Stimulated activated CD4-positive, alpha-beta T cell treated with anti-CD3 and anti-CD28 coated beads, Interleukin-4, amount 100 ng/mL, for 24 hours (primary cell): ENCODE results near the gene B3GAT1.

ENCODE experiments used
- DNase-seq: peaks from one replicate; pipeline ENCODE4 v3.0.0-alpha.2; 2020

The B3GAT1 gene

DNA sequence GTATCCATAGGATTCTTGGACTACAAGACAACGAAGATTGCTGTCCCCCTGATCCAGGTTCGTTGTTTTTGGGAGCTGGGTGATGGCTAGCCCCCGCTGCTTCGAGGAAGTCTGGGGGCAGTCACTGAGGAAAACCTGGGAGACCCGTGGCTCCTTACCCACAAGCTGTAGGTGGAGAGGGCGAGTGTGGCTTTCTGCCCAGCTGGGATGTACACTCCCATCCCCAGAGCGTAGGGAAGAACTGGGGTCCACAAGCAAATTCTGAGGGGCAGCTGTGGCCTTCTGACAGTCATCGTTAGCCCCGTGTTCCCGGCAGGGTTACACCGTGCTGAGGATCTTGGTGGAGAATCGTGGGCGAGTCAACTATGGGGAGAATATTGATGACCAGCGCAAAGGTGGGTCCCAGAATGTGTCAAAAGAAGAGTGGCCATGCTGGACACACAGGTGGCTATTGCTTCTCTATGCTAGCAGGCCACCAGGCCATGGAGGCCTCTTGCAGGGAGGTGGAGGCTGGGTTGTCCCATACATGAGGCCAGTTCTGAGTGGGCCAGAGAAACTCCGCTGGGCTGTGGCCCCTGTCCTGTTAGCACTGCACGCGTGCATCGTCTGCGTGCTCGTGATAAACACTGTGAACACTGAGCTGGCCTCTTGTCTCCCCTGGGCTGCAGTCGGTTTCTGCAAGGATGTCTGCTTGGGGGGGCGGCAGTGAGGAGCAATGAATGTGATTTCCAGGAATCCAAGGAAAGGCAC is 40.4 kb downstream of the B3GAT1 start:
- no peak for DNase-seq

DNA sequence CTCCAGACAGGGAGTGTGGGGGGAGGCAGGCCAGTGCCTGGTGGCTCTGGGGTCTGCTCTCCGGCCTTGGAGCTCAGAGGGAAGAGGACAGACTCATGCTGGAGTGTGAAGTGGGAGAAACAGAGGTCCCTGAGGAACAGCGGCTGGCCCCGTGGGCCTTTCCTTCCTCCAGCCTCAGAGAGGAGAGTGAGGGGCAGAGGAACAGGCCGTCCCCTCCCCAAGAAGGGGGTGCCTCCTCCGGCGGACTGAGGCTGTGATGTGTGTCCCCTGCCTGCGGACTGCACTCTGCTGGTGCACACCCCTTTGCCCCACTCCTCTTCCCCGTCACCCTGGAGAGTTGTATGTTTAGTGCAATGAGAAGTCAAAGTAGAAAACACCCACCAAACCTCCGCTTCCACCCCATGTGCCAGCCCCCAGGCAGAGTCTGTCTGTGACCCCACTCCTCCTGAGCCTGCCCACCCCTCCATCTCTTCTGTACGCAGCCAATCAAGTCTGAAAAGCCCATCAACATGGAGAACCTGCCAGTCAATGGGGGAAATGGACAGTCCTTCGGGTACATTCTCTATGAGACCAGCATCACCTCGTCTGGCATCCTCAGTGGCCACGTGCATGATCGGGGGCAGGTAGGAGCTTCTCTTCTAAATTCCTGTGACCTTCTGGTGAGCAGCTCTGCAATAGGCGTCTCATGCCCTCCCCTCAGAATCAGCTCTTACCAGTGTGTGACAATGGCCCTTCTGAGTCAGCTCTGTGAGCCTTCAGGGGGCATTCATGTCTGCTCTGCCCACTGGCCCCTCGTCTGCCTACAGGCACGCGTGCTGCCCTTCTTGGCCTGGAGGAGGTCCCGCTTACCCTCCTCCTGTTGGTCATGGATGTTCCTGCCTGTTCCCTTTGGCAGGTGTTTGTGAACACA is 41.3 kb downstream of the B3GAT1 start:
- DNase-seq = no peak

DNA sequence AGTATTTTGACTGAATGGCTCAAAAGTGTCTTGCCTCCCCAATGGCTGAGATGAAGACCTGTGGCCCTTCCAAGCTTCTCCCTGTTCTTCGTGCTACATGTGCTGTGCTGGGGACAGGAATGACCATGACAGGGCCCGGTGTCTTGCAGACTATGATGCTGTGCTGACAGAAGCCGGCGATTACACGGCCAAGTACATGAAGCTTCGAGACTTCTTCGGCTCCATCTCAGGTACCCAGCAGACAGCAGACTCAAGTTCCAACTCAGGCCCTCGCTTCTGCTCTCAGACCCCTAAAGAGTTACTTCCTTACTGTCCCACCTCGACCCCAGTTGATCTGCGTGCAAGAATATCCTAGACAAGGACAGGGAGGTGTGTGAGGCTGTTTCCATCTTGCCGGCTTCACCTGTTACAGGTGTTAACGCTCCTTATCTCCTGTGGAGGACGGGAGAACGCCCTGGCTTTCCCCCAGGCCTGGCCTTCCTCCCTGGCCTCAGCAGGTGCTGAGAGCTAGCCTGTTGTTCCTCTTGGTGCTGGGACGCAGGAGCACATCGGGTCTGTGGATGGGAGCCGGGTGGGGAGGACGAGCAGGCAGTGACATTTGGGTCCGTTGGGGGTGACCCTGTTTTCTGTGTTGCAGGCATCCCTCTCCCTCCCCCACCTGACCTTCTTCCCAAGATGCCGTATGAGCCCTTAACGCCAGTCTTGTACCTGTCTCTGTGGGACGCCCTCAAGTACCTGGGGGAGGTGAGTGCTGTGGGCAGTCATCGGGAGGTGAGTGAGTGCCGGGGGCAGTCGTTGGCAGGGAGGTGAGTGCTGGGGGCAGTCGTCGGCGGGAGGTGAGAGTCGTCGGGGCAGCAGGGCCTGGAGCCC is 42.2 kb downstream of the B3GAT1 start:
- no peak for DNase-seq

DNA sequence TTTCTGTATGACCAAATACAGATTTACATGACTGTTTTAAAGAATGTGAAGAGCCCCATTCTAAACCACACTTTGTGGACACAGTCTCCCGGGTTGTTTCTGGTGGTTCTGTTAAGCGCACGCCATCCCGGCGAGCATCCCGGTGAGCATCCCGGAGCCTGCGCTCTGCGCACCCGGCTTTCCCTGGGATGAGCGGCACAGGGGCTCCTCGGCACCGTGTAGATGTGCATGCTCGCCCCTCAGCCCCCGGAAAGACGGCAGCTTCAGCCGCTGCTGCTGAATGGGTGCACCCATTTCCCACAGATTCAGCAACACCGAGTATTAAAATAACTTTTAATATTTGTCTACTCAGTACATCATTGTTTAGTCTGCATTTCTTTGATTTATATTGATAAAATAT is 44.3 kb downstream of the B3GAT1 start:
- DNase-seq = no peak

DNA sequence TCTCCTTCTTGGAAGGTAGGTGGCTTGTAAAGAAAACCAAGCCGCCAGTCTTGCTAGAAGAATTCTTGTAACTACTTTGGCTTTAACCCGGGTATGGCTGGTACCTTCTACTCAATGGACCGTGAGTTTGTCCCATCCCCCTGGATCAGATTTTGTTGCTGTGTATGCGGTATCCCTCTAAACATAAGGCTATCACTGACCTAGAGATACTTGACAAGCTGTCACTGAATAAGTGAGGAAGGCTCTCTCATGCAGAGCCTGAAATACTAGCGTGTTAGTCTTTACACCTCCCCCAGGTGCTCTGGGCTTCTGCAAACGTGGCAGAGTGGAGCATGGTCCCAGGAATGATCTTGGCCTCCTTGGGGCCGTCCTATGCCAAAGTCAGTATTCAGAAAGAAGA is 45.8 kb downstream of the B3GAT1 start:
- DNase-seq = no peak

DNA sequence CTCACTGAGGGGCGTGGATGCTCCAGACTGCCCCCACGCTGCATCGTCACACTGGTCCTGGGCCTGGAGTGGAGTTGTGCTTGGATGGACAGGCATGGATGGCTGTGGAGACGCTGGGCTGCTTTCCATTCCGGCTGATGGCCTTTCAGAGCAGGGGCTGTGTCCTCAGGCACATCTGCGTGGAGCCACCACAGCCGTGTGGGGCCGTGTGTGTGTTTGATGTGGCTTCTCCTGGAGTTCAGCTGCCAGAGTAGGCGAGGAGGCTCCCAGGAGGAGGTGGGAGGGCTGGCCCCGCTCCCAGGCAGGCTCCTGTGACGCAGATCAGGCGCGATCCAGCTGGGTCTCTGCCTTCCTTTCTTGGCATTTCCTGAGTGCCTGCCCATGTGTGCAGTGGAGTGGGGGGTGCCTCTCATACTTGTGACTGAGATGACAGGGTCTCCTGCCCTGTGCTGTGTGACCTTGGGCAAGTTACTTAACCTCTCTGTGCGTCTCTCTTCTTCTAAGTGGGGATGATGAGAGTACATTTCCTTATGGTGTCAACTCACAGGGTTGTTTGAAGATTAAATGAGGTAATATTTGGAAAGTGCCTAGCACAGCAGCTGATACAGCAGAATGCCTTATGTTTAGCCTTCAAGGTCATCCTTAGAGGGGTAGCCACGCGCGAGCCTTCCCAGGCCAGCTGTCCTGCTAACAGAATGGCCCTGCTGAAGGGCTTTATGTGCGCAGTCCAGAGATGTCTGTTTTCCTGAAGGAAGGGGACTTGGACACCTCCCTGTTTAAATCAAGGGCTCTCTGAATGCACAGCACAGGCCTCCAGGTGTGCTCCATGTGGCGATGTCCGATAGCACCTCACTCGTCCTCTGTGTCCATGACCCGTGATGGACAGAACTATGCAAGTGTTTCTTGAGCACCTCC is 46.8 kb downstream of the B3GAT1 start:
- no peak for DNase-seq

DNA sequence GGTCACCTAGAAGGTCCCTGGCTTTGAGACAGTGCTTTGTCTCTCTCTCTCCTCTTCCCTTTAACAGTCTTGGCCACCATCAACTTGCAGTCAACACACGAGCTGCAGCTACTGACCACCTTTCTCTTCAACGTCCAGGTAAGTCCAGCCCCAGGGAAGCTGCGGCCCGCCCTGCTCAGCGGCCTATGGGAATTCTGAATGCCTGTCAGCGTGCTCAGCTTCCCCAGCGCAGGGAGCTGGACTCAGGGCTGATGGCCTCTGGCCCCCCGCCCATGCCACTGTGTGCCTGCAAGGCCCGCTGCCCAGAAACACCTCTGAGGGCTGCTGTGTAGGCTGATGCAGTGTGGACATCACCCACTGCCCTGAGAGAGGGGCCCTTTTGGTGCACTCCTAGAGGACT is 47.8 kb downstream of the B3GAT1 start:
- DNase-seq = no peak

DNA sequence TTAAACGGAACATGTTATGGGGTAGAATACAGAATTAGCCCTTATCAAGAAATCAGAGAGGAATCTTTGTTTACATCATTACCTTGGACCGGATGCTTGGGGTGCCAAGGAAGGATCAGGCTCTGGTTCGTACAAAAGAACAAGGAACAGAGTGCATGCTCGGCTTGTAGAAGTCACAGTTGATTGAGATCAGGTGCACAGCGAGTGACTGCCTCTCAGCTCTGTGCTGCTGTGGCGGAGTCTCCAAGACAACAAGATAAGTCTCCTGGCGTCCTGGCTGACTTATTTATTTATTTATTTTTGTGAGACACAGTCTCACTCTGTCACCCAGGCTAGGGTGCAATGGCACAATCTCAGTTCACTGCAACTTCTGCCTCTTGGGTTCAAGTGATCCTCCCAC is 48.5 kb downstream of the B3GAT1 start:
- DNase-seq = no peak

DNA sequence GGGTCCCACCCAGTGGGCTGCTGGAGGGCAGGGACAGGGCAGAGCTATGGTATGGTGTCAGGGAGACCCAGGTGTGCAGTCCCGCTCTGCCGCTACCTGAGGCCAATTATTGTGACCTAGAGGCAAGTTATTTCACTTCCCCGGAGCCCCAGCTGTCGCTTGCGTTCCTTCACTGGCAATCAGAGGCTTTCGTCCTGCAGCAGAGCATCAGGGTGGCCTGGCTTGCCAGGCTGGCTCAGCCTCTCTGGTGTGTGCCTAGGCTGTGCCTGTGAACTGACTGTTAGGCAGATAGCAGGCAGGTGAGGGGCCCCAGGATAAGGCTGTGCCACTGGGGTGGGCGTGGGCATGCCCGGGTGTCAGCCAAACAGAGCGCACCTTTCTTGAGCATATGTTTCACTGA is 48.9 kb downstream of the B3GAT1 start:
- no peak for DNase-seq

DNA sequence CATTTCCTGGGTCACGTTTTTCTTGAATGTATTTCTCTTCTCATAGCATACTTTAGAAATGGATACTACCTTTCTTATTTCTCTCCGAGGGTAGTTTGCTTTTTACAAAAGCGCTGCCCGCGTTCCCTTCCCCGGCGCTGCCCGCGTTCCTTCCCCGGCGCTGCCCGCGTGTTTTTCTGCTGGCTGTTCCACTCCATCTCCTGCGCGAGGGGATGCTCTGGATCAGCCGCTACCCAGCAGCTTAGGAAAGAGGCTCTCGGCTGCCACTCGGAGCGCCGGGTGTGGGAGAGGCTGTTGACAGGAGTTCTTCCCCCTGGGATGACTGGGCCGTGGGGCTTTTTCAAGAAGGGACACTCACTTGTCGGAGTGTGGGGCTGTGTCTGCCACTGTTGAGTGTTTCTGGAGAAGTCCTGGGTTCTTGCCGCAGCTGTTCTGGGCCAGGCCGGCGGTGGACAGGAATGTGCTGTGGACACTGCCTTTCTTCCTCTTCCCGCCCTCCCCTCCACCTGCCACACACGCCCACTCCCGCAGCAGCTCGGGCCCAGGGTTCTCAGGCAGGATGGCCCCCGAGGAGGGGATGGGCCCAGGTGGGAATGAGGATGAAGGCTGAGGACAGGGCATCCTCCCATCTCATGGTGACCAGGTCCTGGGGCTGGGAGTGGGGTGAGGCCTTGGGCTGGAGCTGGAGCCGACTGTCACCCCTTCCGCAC is 49.7 kb downstream of the B3GAT1 start:
- DNase-seq = no peak

DNA sequence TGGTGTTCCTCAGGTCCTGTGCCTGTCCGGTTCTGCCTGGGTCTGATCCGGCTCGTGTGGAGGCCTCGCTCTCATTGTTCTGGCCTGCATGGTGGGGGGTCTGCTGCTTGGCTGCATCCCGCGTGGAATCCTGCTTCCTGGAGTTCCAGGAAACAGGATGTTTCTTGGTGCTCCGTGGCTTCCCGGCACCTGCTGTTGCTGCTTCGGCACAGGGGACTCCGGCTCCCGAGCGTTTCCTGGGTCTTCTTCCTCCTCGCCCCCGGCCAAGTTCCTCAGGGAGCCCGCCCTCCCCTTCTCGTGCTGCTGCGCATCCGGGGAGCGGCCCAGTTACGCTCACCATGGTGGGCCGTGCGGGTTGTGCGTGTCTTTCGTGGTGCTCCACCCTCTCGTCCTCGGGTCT is 50.4 kb downstream of the B3GAT1 start:
- DNase-seq = no peak

DNA sequence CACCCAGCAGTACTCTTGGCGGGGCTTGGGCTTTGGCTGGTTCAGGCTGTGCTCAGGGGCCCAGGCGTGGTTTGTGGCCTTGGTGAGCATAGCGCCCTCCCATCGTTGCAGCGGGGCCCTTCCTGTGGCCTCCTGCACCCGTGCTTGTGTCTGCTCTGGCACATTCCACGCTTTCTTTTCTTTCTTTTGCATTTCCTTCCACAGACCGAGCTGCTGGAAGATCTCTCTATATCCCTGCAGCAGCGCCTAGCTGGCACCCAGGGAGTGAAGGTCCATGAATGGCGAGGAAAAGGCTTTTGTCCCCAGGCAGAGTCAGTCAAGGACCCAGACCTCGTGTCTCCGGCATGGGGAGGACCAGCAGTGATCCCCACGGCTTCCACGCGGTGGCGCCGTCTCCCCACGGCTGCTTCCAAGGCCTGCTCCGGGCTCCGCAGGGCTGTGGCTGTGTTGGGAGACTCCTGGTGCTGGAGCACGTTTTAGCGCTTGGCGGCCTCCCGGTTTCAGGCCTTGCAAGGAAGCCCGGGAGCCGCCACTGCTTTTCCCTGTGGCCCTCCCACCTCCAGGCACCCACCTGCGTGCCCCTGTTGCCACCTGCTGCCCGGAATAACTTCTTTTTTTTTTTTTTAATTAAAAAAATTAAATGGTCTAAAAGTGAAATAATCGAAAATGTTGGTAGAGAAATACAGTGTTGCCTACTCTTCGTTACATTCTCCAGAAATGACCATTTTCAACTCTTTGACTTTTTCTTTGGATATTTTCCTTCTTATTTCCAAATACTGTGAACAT is 51.8 kb downstream of the B3GAT1 start:
- peak; percentile 71 for DNase-seq

DNA sequence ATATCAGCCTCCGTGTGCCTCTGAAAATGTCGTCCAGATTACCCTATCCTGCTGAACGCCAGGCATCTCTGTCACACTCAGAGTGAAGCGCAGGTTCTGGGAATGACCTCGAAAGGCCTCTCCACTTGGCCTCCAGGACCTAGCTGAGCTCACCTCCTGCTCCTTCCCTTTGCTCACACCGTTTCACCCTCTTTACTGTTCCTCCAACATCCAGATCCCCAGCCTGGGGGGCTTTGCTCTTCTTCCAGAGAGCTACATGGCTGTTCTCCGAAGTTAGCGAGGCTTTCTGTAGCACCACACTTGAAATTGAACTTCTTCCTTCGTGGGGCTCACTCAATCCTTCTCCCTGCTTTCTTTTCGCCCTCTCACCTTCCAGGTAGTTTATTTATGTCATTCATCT is 52.4 kb downstream of the B3GAT1 start:
- no peak for DNase-seq

DNA sequence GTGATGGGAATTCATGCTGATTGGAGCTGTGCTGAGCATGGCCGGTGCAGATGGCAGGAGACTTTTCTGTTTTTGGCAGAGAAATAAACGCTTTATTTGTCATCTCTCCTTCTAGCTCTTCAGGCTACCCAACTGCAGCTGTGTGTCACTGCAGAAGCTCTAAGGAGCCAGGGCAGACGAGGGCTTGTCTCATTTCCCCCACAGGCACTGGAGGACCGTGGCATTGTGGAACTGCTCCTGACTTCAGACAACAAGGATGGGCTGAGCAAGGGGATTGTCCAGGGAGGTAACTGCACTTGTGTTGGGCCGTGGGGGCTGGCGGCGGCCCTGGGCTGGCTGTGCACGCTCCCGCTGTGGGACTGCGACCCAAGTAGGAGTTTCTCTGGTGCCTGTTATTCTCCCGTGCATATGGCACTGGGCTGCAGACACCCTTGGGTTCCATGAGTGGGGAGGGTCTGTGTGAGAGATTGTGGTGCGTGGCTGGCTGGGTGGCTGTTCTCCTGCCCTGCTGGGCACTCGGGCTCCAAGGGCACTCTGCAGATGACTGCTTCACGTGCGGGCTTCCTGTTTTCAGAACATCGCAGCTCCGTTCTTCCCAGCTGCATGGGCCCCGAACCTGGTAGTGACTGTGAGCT is 53.1 kb downstream of the B3GAT1 start:
- no peak for DNase-seq

DNA sequence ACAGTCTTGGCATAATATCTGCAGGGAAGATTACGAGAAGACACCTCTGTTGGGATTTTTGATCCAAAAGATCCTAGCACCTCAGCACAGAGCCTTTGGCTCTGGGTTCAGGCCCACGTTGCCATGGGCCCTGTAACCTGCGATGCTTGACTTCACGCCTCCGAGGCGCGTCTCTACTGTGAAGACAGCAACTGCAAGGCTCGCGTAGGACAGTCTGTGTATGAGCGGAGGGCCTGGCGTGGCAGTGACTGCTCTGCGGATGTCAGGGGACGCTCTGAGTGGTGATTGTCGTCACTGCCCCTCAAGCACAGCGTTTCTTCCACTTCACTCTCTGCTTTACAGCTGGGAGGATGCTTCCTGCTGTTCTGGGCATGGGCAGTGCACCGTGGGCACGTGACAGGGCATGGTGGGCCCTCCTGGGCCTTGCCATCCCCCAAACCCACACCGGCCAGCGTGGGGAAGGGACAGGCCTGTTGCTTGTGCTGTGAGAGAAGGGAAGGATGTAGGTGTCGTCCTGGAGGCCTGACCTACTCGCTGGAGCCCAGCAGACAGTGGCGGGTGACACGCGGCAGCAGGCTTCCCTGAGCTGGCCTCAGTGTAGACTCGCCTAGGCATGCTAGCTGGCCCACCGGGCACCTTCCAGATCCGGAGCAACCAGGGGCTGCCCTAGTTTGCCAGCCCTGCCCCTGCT is 53.7 kb downstream of the B3GAT1 start:
- no peak for DNase-seq

DNA sequence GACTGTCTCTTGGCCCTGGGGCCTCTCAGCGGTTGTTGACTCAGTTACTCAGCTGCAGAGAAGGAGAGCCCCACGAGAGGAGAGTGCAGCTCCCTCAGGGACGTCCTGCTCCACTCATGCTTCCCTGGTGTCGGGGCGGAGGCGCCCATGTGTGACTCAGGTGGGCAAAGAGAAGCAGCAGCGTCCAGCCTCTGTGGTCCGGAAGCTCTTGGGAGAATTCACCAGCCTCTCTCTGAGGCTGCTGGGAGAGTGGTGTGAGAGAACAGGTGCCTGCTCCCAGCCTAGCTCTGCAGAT is 54.5 kb downstream of the B3GAT1 start:
- no peak for DNase-seq

DNA sequence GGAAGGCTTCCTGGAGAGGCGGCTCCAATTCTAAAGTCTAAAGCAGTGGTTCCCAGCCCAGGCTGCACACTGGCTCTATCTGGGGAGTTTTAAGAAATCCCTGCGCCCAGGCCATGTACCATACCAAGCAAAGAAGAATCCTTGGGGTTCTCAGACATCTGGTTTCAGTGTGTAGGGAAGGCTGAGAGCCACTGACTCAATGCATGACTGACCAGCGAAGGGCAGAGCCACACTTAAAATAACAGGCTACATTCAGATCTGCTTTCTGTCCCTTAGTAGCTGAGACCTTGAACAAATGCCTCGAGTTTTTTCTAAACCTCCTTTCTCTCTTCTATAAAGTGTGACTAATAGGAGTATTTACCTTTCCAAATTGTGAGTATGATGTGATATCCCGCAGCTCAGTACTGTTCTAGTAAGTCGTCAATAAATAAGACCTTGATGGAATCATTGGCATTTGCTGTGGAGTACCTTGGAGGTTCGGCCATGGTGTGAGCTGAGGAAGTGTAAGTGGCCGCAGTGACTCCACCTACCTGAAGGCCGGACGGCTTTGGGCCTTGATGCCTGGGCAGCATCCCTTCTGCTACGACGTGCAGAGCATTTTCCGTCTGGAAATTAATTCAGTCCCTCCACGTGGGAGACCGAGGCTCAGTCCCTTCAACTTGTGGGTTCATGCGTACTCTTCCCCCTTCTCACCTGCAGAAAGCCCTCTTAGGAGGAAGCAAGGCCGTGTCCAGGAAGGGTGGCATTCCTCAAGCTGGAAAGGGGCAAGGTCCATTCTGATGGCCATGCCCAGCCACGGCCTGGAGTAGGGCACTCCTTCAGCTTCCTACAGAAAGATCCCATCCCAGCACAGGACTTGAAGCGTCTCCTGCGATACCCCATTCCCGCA is 55.1 kb downstream of the B3GAT1 start:
- DNase-seq = no peak

DNA sequence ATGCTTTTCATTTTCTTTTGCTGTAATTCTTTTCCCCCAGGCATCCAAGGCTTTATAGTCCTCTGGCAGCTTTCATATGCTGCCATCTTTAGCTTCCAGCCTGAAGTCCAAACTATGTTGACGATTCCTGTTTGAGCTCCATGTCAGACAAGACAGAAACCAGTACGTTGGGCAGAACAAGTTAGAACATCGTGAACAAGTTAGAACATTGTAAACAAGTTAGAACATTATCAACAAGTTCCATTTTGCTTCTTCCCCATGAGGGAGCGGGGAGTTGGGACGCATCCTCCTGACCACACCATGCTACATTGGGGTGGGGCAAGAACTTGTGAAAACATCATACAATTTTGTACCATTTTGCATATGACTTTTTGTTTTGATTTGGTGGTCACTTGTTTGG is 56.4 kb downstream of the B3GAT1 start:
- DNase-seq = no peak

DNA sequence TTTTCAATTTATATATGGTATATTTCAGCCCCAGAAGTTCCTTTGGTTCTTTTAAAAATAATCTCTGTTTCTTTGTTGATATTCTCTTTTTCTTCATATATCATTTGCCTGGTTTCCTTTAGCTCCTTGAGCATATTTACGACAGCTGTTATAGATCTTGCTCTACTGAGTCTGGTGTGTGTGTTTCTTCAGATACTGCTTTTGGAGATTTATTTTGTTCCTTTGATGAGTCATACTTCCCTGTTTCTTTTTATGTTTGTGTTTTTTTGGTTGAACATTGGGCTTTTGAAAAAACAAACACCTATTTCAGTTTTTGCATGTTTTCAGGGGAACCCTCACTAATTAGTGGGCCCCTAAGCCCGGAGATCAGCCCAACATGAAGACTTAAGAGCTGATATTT is 56.9 kb downstream of the B3GAT1 start:
- DNase-seq = no peak
